ENCODE results near the gene ADAM12. TPM values are rescaled to one million over a fixed set of nuclear protein-coding genes. Genes with fewer than 3 reads are reported as not detected.

Gene ADAM12
- total and polyA plus RNA-seq, 2 experiments from 2014 or later, result 0.13 to 0.87 TPM

GRCh38 chr10:126397156-126397555 is 8.9 kb upstream of the ADAM12 start:
- ATAC-seq, result no peak
- TF ChIP-seq STAT1 (IDR thresholded peaks at IDR 0.05; ENCODE audit: unreplicated experiment), result no peak

GRCh38 chr10:126394948-126395347 is 6.7 kb upstream of the ADAM12 start:
- Histone ChIP-seq H3K27me3 (ENCODE audit: insufficient read depth) (peaks cover 10% of the 10 kb centered on the region), H3K4me3 (no peak overlapping the region), H3K27ac (ENCODE audit: low read depth) (no peak overlapping the region), H4K20me1 (replicated peaks; ENCODE audit: insufficient read depth) (no peaks in the 10 kb centered on the region), H3K4me2 (no peak overlapping the region), H3K9me2 (ENCODE audit: insufficient read depth) (no peaks in the 10 kb centered on the region), H3F3A (replicated peaks; ENCODE audit: low read depth) (no peaks in the 10 kb centered on the region), H2AFZ (no peak overlapping the region), H3K36me3 (ENCODE audit: insufficient read depth) (no peaks in the 10 kb centered on the region), H3K4me1 (ENCODE audit: insufficient read depth) (no peaks in the 10 kb centered on the region), H3K79me2 (replicated peaks; ENCODE audit: insufficient read depth) (no peaks in the 10 kb centered on the region)
- Mint-ChIP-seq H3K27ac (no peak overlapping the region), H3K4me3 (no peak overlapping the region), H3K4me1 (peaks cover 17% of the 10 kb centered on the region), H3K36me3 (ENCODE audit: low read depth) (no peaks in the 10 kb centered on the region), H3K9me3 (no peaks in the 10 kb centered on the region; the same call in 2 of the 3 replicates), H3K27me3 (ENCODE audit: insufficient read depth, low read depth, poor library complexity) (peaks cover 6% of the 10 kb centered on the region)
- no peak for DNase-seq (ENCODE audit: low spot score)
- no peak for ATAC-seq
- TF ChIP-seq ZNF114 (CRISPR knock-in tag; IDR thresholded peaks at IDR 0.05) (no peak), NANOG (IDR thresholded peaks at IDR 0.05; ENCODE audit: borderline replicate concordance) (no peak), STAT1 (IDR thresholded peaks at IDR 0.05; ENCODE audit: unreplicated experiment) (no peak), EZH2 (IDR thresholded peaks at IDR 0.05; ENCODE audit: low read depth, unreplicated experiment) (no peak), ETS1 (IDR thresholded peaks at IDR 0.05) (no peak), POLR2AphosphoS5 (IDR thresholded peaks at IDR 0.05; ENCODE audit: low read depth) (no peak), CREB1 (CRISPR knock-in tag; IDR thresholded peaks at IDR 0.05; ENCODE audit: low read depth) (no peak), ZNF331 (CRISPR knock-in tag; IDR thresholded peaks at IDR 0.05; ENCODE audit: low read depth) (no peak), REST (IDR thresholded peaks at IDR 0.05; ENCODE audit: unreplicated experiment) (no peak), EZH2phosphoT487 (IDR thresholded peaks at IDR 0.05; ENCODE audit: unreplicated experiment) (no peak), CTCF (conservative IDR thresholded peaks at IDR 0.05; ENCODE audit: low read depth in 2 of 2) (no peak)

More at GRCh38 chr10:126397156-126397555, 8.9 kb upstream of the ADAM12 start:
- H3K27me3 ChIP-seq (ENCODE audit: insufficient read depth), result no peaks in the 10 kb centered on the region
- H3K4me1 ChIP-seq (ENCODE audit: insufficient read depth), result no peaks in the 10 kb centered on the region
- Mint-ChIP-seq H3K36me3 (ENCODE audit: low read depth) (no peaks in the 10 kb centered on the region), H3K4me3 (no peak overlapping the region), H3K4me1 (peaks cover 13% of the 10 kb centered on the region), H3K27ac (no peak overlapping the region), H3K27me3 (ENCODE audit: insufficient read depth, low read depth, poor library complexity) (peaks cover 2% of the 10 kb centered on the region), H3K9me3 (no peaks in the 10 kb centered on the region; the same call in 2 of the 3 replicates)
- H3F3A ChIP-seq (replicated peaks; ENCODE audit: low read depth), result no peaks in the 10 kb centered on the region
- no peak for DNase-seq (ENCODE audit: low spot score)
- H3K79me2 ChIP-seq (replicated peaks; ENCODE audit: insufficient read depth), result no peaks in the 10 kb centered on the region
- no peak overlapping the region for H2AFZ ChIP-seq
- no peaks in the 10 kb centered on the region for H3K9me2 ChIP-seq (ENCODE audit: insufficient read depth)
- H4K20me1 ChIP-seq (replicated peaks; ENCODE audit: insufficient read depth), result no peaks in the 10 kb centered on the region
- H3K36me3 ChIP-seq (ENCODE audit: insufficient read depth), result no peaks in the 10 kb centered on the region
- no peak overlapping the region for H3K27ac ChIP-seq (ENCODE audit: low read depth)
- no peak overlapping the region for H3K4me2 ChIP-seq
- H3K4me3 ChIP-seq, result no peak overlapping the region
